Muscle layer of duodenum (tissue), 2 donors: ENCODE data around the gene QRFP.
"Not testable (repeated sequence)": the region's sequence is repeated elsewhere in the genome, so short reads cannot be mapped to it uniquely, and the experiment has no call there.

Experiments used
- H3K27ac ChIP-seq: one replicate; pipeline ENCODE4 v1.7.0; 2013; ENCODE audit warnings: mild to moderate bottlenecking, low read length
- H3K27me3 ChIP-seq: one replicate; pipeline ENCODE4 v1.7.0; 2013; ENCODE audit warnings: low read depth, mild to moderate bottlenecking, control low read depth, low read length
- H3K36me3 ChIP-seq, 2 donors: one replicate each; pipeline ENCODE4 v1.7.0; 2013; ENCODE audit warnings: low read length in 2 of 2, control low read depth in 1 of 2, mild to moderate bottlenecking in 1 of 2; ENCODE audit not compliant: insufficient read depth in 2 of 2, control insufficient read depth in 1 of 2
- H3K4me1 ChIP-seq, 2 donors: one replicate each; pipeline ENCODE4 v1.7.0; 2013; ENCODE audit warnings: low read length in 2 of 2, mild to moderate bottlenecking in 2 of 2, control low read depth in 1 of 2, moderate library complexity in 1 of 2; ENCODE audit not compliant: insufficient read depth in 2 of 2, control insufficient read depth in 1 of 2
- H3K4me3 ChIP-seq, 2 donors: one replicate each; pipeline ENCODE4 v1.7.0; 2013; ENCODE audit warnings: low read length in 2 of 2, low read depth in 1 of 2, mild to moderate bottlenecking in 1 of 2
- H3K9me3 ChIP-seq, 2 donors: one replicate each; pipeline ENCODE4 v1.7.0; 2013; ENCODE audit warnings: low read length in 2 of 2, control low read depth in 1 of 2, mild to moderate bottlenecking in 1 of 2; ENCODE audit not compliant: control insufficient read depth in 1 of 2
- donor health status: healthy.

Gene QRFP

DNA sequence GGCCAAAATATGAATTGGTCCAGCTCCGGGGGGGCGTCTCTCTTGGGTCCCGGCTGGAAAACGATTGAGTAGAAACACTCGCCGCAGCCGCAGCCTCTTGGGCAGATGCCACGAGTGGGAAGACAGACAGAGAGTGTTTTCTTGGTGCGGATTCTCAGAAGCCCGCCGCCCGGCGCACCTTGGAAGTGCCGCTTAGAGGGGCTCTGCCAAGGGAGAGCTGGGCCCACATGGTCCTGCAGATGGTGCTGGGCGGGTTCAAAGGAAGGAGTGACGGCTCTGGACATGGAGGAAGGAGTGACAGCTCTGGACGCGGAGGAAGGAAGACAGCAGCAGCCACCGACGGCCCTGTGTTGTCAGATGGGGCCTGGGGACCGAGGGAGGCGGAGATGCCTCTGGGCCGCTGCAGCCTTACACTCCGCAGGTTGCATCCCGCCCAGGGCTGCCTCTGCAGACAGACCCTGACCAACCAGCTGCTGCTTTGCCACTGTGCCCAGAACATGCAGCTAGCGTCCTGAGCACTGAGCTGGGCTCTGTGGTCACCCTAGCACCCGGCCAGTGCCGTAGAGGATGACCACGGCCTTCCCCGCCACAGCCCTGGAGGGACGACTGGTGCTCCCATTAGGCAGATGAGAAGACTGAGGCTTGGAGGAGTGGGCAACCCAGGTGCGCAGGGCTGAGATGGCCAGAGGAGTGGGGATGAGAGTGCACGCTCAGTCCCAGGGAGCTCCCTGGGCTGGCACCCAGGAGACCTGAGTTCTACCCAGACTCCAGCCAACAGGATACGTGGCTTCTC is 20.8 kb upstream of the QRFP start:
- H3K27me3 ChIP-seq: no peaks in the 10 kb centered on the region

DNA sequence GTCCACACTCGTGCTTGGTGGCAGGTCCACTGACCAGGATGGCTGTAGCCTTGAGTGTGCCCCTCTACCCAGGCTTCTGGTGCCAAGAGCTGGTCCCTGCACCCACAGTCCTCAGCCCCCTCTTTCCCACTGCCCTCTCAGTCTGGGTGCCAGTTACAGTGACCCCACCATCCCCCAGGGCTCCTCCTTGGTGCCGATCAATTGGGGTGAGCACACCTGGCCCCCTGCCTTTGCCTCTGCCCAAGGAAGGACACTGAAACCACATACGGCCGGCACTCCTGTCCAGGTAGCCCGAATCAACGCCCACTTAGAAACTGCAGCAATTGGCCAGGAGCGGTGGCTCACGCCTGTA is 18.5 kb upstream of the QRFP start:
- Histone ChIP-seq H3K36me3 (no peaks in the 10 kb centered on the region), H3K4me1 (no peaks in the 10 kb centered on the region), H3K27me3 (no peaks in the 10 kb centered on the region), H3K4me3 (no peak overlapping the region), H3K9me3 (no peaks in the 10 kb centered on the region), H3K27ac (no peak overlapping the region)

More for the DNA sequence above, 20.8 kb upstream of the QRFP start:
- no peaks in the 10 kb centered on the region for H3K4me1 ChIP-seq
- H3K27ac ChIP-seq: no peak overlapping the region
- H3K4me3 ChIP-seq: no peak overlapping the region
- H3K36me3 ChIP-seq: no peaks in the 10 kb centered on the region
- H3K9me3 ChIP-seq: no peaks in the 10 kb centered on the region

DNA sequence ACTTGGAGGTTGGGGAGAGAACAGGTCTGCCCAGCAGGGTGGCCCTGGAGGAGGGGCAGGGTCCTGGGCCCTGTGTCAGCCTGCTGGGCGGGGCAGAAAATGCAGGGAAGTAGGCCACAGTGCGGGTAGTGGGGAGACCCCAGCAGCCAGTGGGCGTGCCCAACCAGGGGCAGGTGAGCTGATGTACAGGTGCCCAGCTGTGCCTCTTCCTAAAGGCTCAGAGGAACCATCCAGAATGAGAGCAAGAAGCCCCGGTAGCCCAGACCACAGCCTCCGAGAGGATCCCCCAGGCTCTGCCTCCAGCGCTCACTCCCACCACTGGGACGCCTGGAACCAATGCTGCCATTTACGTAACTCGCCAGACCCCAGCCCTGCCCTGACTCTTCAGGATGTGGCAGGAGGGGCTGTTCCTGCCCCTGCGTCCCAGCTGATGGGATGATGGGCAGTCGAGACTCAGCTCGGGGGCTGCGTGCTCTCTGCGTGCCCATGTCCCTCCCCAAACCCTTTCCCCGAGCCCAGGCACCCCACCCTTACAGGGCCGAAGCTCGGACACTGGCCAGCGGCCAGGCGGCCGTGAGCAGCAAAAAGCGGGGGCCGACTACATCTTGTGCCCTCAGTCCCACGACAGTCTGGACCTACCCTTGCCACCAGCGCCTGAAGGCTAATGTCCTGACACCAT is 17.9 kb upstream of the QRFP start:
- Histone ChIP-seq H3K4me1 (no peaks in the 10 kb centered on the region), H3K27me3 (no peaks in the 10 kb centered on the region), H3K36me3 (no peaks in the 10 kb centered on the region), H3K4me3 (no peak overlapping the region), H3K27ac (no peak overlapping the region), H3K9me3 (no peaks in the 10 kb centered on the region)

DNA sequence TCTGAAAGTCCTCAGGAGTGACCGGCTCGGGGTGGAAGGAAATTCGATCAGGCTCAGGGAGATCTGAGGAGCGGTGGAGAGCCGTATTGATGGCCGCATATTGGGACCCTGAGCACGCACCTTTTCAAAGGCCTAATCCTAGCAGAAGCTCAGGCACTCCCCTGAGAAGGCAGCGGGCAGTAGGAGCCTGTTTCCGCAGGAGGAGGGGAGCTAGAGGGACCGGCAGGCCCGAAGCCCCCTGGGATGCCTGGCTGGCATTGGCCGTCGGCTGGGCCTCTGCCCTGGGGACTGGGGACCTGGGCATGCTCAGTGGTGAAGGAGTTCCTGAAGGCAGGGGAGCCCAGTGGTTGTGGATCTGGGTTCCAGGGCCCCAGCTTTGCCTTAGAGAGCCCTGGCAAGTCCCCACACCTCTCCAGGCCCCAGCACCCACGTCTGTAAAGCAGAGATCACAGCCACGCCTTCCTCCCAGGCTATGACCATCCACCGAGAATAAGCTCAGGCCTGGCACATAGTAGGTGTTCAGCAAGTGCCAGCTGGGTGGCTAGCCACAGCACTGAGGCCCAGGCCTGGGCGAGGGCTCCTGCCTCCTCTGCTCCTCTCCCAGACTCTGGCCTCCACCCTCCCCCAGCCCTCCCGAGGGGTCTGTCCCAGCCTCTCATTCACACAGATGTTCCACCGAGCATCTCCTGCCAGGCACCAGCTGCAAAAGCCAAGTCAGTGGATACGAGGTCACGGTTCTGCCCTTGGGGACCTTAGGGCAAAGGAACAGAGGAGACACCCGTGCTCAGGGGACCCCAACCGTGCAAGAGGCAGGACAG is 17.2 kb upstream of the QRFP start:
- Histone ChIP-seq H3K27ac (no peak overlapping the region), H3K9me3 (no peaks in the 10 kb centered on the region), H3K4me3 (no peak overlapping the region), H3K36me3 (no peaks in the 10 kb centered on the region), H3K4me1 (no peaks in the 10 kb centered on the region), H3K27me3 (no peaks in the 10 kb centered on the region)

DNA sequence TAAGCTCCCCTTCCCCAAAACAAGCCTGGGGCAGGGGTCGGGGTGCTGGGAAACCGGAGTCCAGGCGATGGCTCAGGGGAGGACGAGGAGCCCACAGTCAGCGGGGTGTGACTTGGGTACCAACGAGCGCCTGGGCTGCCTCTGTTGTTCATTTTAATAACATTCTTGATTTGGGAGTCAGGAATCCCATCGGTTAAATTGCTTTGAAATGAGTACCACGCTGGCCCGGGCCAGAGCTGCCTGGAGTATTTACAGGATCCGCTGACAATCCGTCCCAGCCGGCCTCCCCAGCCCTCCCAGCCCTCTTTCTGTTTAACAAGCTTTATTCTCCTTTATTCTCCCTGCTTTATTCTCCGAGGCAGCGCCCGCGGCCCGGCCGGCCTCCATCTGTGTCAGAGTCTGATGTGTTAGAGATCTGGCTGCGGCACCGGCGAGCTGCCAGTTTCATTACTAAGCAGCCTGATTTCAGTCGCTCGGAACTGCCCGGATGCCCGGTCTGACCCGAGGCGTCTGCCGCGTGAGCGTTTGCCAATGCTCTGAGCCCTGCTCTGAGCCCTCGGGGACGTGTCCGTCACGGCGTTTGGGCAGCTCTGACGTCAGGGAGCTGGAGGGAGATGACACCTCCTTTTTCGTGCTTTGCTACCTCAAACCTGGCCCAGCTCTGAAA is 16.5 kb upstream of the QRFP start:
- H3K27ac ChIP-seq: no peak overlapping the region
- H3K4me1 ChIP-seq: no peaks in the 10 kb centered on the region
- no peaks in the 10 kb centered on the region for H3K9me3 ChIP-seq
- no peak overlapping the region for H3K4me3 ChIP-seq
- no peaks in the 10 kb centered on the region for H3K36me3 ChIP-seq
- H3K27me3 ChIP-seq: no peaks in the 10 kb centered on the region

DNA sequence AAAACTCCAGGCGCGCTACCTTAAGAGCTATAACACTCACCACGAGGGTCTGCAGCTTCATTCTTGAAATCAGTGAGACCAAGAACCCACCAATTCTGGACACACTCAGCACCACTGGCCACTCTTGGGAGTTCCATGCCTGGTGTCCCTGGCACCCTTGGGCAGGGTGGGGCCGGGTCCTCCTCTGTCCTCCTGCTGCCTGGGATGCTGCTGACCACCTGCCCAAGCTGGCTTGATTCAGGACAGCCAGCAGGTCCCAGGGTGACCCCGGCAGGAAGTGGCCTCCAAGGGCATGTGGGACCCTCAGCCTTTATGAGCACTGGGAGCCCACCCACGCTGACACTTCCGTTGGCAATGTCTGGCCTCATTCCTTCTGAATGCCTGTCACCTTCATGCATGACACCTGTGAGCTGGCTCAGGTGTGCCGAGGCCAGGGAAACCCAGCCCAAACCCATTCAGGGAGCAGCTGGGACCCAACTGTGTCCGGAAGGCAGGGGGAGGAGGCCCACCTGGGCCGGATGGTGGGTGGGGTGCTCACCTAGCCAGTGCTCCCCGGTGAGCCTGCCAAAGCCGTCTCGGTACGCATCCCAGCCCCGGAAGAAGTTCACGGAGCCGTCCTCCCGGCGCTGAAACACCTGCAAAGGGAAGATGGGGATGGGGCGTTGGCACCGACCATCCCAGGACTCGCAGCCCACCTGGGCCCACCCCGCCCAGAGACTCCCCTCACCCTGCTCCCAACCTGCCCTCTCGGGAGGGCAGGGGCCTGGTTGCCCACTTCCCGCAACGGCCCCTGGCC is 14.8 kb upstream of the QRFP start:
- Histone ChIP-seq H3K4me1 (no peaks in the 10 kb centered on the region), H3K27ac (no peak overlapping the region), H3K27me3 (no peaks in the 10 kb centered on the region), H3K4me3 (no peak overlapping the region), H3K9me3 (no peaks in the 10 kb centered on the region), H3K36me3 (no peaks in the 10 kb centered on the region)

DNA sequence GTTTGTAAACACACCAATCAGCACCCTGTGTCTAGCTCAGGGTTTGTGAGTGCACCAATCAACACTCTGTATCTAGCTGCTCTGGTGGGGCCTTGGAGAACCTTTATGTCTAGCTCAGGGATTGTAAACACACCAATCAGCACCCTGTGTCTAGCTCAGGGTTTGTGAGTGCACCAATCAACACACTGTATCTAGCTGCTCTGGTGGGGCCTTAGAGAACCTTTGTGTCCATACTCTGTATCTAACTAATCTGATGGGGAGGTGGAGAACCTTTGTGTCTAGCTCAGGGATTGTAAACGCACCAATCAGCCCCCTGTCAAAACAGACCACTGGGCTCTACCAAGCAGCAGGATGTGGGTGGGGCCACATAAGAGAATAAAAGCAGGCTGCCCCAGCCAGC is 14.1 kb upstream of the QRFP start:
- not testable (repeated sequence) for H3K9me3 ChIP-seq, H3K4me1 ChIP-seq, H3K4me3 ChIP-seq, H3K27ac ChIP-seq, H3K27me3 ChIP-seq, H3K36me3 ChIP-seq

DNA sequence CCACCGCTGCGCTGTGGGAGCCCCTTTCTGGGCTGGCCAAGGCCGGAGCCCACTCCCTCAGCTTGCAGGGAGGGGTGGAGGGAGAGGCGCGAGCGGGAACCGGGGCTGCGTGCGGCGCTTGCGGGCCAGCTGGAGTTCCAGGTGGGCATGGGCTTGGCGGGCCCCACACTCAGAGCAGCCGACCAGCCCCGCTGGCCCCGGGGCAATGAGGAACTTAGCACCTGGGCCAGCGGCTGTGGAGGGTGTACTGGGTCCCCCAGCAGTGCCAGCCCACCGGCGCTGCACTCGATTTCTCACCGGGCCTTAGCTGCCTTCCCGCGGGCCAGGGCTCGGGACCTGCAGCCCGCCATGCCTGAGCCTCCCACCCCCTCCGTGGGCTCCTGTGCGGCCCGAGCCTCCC is 13.4 kb upstream of the QRFP start:
- H3K4me1 ChIP-seq, H3K4me3 ChIP-seq, H3K27ac ChIP-seq, H3K36me3 ChIP-seq, H3K9me3 ChIP-seq, H3K27me3 ChIP-seq: not testable (repeated sequence)

DNA sequence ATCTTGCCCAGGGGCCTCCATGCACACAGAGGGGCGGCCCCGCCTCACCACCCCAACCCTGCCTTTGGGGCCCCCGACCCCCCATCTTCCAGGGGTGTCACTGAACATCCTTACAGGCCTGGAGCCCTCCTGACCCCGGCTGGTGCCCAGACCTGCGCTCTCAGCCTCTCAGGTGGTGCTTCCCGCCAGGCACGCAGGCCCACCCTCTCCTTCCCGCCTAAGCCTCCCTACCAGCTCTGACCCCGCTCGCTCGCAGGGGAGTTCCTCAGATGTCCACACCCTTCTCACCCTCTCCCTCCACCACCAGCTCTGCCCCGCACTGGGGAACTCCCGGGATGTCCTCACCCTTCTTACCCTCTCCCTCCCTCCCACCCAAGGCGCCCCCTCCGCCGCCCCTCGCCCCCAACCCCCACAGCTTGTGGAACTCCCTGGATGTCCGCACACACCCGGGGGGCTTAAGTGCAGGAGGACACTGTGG is 12.3 kb upstream of the QRFP start:
- Histone ChIP-seq H3K4me1 (no peaks in the 10 kb centered on the region), H3K9me3 (no peaks in the 10 kb centered on the region), H3K4me3 (no peak overlapping the region), H3K36me3 (no peaks in the 10 kb centered on the region), H3K27me3 (no peaks in the 10 kb centered on the region), H3K27ac (no peak overlapping the region)

DNA sequence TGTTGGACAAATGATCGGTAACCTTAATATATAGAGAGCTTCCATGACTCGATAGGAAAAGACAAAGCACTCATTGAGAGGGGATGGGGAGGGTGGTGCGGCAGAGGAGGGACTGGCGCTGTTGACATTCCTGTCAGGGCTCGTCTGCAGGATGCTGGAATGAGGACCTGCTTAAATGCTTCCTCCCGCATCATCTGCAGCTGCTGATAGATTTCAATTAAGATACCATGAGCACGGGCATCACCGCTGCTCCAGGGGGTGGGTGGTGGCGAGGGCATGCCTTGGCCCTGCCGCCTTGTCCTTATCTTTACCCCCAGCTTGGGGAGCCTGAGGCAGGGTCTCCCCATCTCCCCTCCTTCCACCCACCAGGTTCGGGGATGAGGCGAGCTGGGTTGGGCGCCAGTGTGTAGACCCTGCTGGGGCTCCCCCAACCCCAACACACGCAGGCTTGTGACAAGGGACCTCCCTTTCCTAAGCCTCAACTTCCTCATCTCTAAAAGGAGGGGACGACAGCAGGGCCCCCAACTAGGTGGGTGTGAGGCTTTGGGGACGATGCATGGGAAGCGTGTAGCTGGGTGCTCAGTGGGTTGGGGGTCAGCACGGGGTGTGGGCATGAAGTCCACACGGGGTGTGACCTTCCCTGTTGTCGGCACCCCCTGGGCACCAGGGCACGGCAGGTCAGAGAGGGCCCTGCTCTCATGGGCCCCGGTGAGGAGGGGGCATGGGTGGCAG is 11.7 kb upstream of the QRFP start:
- Histone ChIP-seq H3K27me3 (no peaks in the 10 kb centered on the region), H3K4me1 (no peaks in the 10 kb centered on the region), H3K27ac (no peak overlapping the region), H3K9me3 (no peaks in the 10 kb centered on the region), H3K36me3 (no peaks in the 10 kb centered on the region), H3K4me3 (no peak overlapping the region)
